Measurements from ENCODE around the gene CIITA.
"Not testable (repeated sequence)": the region's sequence is repeated elsewhere in the genome, so short reads cannot be mapped to it uniquely, and the experiment has no call there.

CIITA gene

DNA sequence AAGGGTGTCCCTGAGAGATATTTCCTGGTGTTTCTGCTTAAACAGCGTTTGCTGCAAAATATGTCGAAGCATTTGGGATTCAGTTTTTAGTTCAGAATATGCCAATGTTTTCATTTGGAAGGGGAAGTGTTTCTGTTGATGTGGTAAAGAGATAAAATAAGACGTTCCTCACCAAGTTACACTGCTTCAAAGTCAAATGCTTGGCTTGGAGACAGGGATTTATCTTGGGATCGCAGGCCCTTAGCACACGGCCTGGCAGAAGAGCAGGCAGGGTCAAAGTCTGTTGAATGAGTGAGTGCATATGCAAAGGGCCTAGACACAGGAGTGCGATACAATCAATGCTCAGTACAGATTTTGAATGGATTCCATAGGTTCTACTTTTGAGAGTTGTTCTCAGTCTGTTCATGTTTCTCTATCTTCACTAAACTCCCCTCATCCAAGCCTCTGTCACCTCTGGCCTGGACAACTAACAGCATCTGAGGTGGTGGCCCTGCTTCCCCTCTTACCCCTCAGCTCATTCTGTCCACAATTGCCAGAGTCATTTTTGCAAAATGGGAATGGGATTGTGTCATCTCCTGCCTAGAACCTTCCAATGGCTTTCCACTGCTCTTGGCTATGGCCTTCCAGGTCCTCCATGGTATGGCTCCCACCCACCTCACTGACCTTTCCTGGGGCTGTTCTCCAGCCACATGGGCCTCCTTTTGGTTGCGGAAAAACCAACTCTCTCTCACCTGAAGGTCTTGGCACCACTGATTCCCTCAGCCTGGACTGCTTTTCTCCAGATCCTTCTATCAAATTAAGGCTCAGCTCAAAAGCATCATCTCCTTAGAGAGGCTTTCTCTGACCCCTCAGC, 62.0 kb downstream of the CIITA start:
- DNase-seq: no peak

DNA sequence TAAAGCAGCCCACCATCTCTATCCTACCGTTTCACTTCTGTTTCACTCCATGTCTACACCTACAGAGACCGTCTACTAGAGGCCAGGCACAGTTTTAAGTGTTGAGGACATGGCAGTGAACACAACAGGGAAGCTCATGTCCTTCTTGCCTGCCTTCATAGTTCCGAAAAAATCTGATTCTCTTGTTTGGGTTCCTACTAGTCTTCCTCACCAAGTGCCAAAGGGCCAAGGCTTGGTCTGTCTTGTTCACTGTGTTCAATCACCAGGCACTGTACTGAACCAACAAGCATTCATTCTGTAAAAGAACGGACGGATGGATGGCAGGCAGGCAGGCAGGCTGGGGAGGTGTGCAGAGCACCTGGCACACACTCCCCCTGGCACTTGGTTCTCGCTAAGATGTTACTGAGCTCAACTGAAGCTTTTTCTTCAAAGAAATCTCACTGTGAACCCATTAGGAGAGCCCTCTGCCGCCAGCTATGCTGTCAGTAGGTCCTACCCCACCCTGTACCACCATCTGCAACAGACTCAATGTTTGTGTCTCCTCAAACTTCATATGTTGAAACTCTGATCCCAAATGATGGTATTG, 62.7 kb downstream of the CIITA start:
- no peak for DNase-seq

DNA sequence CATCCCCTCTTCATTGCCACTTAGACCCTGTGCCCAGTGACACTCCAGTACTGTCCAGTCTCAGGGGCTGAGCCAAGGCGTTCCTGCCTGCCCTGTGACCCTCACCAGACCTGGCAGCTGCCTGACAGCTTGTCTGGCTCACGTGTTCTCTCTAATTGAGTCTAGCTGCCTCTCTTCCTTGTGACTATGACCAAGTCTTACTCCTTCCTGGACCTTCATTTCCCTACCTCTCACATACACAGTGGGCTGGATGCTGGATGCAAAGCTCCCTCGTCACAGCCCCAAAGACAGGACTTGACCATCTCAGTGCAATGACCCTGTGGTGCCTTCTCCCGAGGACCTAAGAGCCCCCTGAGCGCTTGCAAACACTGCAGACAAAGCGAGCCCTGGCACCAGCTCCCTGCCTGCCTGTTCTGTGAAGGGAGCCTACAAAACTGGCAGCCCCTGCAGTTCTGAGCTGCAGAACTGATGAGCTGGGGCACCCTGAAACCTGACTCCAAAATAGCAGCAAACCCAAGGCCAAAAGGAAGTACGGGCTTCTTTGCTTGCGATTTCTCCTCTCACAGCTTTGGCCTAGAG, 63.6 kb downstream of the CIITA start:
- DNase-seq: no peak

DNA sequence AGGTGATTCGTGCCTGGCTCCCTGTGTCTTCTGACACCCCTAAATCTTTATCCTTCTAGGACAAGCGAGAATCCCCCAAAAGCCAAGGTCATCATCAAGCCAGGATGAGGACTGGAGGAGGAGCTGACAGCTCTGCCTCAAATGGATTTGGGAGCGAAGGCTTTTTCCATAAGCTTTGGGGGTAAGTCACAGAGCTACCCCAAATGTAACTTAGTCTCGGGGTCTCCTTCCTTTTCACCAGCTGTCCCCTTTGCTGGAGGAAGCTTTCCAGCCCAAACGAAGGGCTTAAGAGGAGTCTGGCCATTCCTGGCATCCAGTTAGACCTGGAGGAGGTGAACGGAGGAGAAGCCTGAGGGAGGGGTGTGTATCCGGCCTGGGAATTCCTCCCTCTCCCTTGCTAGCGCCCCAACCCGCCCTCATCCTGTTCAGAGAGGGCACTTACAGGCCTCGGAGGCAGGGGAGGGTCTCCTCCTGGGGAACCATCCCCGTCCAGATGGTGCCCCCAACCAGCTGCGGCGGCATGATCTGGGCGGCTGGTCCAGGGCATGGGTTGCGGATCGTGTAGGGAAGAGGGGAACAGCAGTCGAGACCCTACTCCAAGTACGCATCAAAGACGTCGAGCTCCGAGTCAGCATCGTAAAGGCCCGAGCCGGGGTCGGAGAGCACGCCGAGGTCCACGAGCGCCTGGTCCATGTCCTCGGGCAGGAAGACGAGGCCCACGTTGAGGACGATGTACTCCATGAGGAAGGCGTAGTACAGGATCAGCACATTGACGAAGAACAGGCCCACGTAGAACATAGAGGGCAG, 64.3 kb downstream of the CIITA start:
- DNase-seq: no peak

DNA sequence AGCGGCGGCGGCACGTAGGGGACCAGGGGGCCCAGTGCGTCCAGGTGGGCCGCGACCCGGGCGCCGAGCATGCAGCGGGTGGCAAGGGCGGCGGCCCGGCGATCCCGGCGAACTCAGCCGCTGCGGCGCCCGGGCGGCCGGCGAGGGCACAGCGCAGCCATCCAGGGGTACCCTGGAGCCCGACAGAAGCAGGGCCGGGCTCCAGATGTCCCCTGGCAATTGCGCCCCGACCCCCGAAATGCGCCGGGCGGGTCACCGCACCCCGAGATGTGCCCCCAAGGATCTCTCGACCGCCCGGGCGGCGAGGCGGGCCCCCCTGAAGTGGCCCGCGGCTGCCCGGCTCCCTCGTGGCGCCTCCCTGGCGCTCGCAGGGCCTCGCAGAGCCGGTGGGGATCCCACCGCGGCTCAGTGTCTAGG, 64.9 kb downstream of the CIITA start:
- not testable (repeated sequence) for DNase-seq

DNA sequence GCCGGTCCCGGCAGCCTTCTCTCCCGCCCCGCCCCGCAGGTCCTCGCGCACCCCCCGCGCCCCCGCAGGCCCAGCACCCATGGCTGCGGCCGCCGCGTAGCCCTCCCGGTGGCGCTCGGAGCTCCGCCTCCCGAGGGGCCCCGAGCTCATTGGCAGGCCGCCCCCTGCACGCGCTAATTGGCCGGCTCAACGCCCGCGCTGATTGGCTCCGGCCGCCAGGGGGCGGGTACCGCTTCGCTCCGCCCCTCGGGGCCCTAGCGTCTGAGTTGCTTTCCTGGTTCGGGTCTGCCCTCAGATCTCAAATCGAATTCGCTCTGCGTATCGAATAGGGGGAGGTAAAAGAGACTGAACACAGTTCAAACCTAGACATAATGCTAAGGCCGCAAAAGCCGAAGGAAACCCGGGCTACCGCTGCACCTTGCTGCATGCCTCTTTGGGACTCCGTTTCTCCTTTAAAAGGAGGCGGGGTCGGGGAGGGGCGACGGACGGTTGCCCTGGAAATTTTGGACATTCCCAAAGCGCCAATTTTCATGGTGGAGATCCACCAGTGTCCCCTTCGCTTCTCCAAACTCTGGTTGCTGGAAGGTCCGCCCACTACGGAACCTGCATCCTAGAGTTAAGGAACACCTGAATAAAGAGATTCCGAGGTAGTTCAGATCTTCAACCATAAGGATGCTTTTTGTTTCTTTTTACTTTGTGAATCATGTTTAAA, 65.5 kb downstream of the CIITA start, which contains the start of gene DEXI:
DEXI (minus strand) TSS at position 117 of the 712 bp plus-strand sequence. CDS start 463 bp downstream, outside the sequence.
- DNase-seq: peak; percentile 97

DNA sequence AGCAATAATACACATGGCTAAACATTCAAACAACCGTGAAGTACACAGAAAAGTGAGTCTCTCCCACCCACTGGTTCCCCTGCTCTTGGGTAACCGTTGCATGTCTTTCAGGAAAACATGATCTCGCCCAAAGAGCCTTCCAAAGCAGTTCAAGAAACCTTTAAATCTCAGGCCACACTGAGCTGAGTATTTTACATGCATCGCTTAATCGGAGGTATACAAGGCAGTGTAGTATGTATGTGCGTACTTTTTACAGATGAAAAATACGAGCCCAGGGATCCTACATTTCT, 66.0 kb downstream of the CIITA start:
- DNase-seq: no peak

DNA sequence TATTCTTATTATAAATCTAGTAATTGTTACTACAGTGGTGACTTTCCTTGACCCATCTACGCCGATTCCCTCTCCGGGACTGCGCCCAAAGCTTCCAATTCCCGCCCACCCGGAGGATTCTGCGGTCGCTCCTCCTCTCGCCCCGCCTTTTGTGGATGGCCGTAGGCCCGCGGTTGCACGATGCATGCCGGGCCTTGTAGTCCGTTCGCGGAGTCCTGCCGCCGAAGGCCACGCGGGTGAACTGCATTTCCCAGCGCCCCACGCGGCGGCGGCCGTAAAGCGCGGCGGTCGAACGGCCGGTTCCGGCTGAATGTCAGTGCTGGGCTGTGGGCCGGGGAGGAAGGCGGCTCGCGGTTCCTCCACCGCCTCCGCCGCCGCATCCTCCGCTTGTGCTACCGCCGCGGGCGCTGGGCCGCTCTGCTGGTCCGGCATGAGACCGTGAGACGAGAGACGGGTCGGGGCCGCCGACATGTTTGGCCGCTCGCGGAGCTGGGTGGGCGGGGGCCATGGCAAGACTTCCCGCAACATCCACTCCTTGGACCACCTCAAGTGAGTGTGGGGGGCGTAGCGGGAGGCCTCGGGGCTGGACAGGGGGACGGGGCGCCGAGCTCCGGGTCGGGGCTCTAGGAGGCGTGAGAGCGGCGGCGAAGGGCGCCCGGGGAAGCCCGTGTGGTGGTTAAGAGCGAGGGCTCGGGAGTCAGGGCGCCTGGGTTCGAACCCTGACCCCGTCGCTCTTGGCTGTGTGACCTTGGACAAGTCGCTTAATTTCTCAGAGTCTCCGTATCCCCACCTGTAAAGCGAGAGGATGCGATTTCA, 67.5 kb downstream of the CIITA start, which contains the start of gene CLEC16A:
CLEC16A (plus strand) TSS at position 316 of the 816 bp plus-strand sequence; CDS start at position 470, 154 bp downstream.
- peak; percentile 98 for DNase-seq

DNA sequence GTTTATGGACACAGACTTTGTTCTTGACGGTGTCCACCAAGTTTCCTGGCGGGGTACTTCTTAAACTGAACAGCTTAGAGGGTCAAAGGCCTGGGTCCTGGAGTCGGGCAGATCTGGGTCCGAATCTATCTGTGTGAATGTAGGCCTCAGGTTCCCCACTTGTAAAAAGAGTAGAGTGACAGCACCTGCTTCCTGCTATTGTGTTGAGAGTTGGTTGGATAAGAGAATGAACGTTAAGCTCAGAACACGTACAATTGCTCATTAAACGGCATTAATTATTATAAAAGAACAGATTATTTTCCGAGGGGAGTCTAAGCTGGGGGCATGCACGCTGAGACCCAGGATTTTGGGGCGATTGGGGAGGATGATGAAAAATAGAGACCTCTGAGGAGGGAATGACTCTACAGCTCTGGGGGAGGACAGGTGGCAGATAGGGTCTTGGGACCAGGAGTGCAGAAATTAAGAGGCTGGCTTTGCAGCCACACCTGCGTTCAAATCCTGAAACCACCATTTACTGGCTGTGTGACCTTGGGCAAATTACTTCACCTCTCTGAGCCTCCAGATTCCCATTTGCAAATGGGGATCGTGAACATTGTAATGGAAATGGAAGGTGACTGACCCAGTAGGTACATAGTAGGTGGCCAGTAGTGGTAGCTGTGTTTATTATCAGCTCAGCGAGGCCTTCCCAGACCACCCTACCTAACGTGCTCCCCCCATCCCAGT, 68.2 kb downstream of the CIITA start:
- DNase-seq: no peak

DNA sequence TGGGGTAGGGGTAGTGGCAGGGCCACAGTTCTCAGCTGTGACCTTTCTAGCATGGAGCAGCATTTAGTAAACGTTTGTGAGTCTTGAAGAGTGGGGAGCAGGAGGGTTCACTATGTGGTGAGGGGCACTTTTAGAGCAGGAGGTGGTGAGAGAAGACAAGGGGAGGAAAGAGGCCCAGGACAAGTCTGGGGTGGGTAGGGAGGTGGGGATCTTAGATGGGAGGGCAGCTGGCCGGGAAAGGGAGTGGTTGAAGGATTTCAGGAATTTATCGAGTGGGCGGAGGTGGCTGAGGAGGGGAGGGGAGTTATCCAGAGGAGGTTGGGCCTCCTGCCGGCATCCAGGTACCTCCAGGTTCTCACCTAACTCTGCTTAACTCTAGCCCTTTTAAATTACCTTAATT, 69.3 kb downstream of the CIITA start:
- no peak for DNase-seq

DNA sequence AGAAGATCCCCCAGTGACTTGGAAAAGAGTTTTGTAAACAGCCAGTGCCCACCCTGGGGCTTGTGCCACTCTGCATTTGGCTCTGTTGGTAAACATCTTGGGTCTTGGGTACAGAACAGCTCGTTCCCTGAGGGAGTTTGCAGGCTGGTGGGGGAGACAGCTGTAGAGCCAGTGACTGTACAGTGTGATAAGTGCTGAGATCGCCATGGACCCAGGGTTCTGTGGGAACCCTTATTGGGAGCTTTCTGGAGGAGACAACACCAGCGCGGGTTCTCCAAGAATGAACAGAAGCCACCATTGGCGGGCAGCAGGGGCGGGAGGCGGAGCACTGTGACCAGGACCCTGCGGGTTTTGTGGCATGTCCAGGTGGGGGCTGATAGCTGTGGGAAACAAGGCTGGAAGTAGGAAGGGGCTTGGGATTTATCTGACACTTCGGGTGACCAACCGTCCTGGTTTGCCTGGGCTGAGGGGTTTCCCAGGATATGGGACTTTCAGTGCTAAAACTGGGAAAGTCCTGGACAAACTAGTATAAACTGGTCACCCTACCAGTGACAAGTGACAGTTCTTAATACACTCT, 70.3 kb downstream of the CIITA start:
- DNase-seq: no peak

DNA sequence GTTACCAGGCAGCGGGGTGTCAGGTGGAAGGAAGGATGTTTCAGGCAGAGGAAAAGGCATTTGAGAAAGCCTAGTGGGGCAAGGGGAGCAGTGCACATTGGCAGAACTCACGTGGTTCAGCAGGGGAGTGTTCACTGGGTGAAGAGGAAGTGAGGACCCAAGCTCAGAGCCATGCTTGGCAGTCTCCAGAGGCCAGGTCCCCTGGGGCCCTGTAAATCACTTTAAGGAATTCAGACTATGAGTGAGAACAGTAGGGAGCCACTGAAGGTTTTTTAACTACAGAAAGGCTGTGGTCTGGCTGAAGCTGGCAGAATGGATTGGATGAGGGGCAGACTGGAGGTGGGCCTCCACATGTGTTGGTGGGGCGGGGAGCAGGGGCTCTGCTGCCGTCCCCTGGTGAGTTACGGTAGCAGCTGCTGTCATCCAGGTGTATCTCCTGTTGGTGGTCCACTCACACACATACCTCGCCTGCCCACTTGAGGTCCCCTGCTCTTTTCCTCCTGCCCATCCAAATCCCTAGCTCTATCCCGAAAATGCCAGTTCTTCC, 72.5 kb downstream of the CIITA start:
- DNase-seq: peak; percentile 70

DNA sequence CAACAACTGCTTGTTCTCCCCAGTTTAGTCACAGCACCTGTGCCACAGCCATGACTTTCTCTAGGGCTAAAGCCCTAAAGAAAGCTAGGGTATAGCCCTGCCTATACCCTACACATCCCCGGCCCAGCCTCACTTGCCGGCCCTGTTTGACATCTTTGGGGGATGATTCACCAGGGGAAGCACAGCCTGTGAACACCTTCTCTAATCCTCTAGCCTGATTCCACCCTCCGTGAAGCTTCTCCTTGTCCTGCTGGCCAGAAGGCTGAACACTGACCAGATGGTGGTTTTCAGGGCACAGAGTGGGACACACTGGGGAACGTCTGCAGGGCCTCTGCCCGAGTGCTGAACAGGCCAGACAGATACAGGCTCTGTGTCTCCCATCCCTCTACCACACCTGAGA, 73.4 kb downstream of the CIITA start:
- no peak for DNase-seq

DNA sequence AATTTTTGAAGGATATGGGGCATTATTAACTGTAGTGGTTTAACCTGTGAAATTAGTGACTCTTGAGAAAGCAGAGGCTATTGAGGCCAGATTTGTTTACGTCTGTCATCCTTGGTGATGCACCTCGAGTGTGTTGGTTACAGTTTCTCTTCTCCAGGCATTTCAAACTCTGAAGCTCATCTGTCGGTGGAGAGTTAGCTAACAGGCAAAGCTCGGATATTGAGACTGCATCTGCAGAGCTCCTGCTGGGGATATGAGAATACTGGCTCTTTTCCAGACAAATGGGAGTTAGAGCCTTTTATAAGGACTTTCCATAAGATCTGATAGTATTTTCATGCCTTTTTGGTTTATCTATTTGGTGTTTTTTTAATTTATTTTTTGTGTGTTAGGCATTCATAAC, 74.0 kb downstream of the CIITA start:
- DNase-seq: no peak

DNA sequence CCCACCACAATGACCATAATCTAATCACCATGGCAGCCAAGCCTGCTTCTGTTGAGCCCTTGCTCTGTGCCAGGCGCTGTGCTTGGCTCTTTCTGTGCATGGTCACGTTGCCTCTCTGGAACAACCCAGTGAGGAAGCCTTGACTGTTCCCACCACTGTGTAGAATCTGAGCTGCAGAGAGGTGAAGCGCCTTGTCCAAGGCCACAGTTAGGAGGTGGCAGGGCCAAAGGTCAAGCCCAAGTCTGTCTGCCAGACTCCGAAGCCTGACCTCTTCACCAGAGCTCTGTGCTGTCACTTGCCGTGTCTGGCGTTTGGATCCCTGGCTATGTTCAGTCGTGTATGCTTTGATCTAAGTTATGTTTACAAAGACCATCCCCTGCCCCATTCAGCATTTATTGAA, 77.9 kb downstream of the CIITA start:
- DNase-seq: no peak

DNA sequence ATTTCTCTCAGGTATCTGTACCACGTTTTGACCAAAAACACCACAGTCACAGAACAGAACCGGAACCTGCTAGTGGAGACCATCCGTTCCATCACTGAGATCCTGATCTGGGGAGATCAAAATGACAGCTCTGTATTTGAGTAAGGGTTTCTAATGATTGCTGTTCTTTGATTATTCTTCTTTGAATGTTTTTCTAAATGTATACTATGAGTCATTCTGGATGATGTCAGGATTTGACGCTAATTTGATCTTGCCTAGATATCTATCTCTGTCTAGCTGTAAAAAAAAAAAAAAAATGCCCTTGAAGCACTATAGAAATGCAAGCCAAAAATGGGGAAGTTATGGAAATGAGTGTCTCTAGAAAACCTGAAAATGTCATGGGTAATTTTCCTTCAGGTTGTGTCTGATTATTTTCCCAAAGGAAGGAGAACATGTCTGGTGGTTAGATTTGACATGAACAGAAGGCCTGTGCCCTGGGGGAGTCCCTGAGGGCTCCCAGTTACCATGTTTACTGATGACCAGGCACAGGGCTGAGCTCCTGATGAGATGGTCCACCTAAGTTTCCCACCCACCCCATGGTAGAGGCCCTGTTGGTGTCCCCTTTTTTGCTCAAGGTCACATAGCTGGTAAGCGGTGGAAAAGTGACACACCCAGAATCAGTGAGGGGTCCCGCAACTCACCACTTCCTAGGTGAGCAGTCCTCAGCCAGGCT, 80.9 kb downstream of the CIITA start:
- DNase-seq: peak; percentile 85

DNA sequence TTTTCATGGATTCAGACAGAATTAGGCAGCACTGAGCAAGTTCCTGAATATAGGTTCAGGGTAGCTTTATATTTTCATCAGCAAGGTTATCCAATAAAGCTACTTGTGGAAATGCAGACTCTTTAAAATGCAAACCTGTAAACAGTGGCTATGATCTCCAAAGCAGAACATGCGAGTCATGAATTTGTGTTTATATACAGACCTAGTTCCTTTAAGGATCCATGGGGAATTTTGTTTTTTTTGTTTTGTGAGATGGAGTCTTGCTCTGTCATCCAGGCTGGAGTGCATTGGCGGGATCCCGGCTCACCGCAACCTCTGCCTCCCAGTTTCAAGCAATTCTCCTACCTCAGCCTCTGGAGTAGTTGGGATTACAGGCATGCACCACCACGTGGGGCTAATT, 82.2 kb downstream of the CIITA start:
- DNase-seq: no peak

DNA sequence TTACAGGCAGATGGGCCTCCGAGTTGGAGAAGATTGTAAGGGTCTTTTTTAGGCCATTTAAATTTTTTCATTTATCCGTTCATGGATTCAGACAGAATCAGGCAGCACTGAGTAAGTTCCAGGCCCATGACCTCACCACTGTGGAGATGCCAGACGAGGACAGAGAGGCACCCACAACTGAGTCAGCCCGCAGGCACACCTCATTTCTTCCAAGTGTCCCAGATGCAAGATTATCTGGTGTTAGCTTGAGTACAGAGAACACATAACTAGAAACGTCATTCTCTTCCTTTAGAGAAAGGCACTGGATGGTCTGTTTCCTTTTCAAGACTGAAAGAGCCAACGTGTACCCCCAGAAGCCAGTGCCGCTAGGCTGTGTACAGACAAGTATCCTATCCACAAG, 84.2 kb downstream of the CIITA start:
- DNase-seq: peak; percentile 58

DNA sequence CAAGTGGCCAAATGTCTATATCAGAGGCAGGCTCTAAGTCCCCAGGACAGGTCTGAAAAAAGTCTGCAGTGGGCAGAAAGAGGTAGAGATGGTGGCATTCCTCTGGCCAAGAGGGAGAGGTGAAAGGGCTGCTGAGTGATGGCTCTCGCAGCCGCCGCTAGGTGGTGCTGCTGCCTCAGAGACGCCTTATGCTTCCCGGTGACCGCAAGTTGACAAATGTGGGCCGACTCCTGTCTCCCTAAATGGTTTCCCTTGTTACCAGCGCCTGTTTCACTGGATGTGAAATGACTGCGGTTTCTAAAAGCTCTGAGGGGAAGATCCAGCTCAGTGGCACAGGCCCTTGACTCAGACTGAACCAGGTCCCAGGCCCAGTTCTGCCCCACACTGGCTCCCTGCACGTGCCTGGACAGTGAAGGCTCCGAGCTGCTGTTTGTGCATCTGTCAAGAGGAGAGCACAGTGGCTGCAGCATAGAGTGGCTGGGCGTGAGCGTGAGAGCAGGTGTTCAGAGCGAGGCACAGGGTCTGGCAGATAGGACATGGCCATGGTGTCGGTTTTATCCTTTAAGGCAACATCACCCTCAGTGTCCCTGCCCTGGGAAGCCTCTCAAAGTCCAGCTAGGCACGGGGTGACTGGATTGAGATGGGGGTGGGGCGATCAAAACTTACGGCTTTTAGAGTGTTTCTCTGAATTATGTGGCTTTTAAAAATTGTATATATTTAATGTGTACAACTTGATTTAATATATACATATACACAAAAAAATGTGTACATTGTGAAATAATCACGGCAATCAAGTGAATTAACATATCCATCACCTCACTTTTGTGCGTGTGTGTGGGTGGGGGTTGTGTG, 87.3 kb downstream of the CIITA start:
- DNase-seq: peak; percentile 92

Data from activated CD4-positive, alpha-beta T cell treated with anti-CD3 and anti-CD28 coated beads, Interleukin-10, Interleukin-2, amounts not matched to agents 100 ng/mL and 50 ng/mL, durations not matched to agents 16 hours and 8 hours (primary cell).